Prostate gland (tissue), 2 donors: ENCODE data around the gene CLECL1.

Experiments used
- POLR2A ChIP-seq: fragments of 450-650 bp; IDR thresholded peaks from one replicate; pipeline ENCODE4 v1.6.1; 2016; ENCODE audit warnings: antibody characterized with exemption, mild to moderate bottlenecking
- TF ChIP-seq, protein P1 (sequence below), 4 experiments: fragments of 200-600 bp in 2 of 4; fragments of 450-650 bp in 2 of 4; sonication (generic) in 2 of 4; IDR thresholded peaks; 1 replicate in 3 of 4; 2 replicates in 1 of 4; pipeline ENCODE4 v1.5.1; 2016 to 2019; ENCODE audit warnings: antibody characterized with exemption in 4 of 4, mild to moderate bottlenecking in 2 of 4, moderate library complexity in 2 of 4

DNA sequence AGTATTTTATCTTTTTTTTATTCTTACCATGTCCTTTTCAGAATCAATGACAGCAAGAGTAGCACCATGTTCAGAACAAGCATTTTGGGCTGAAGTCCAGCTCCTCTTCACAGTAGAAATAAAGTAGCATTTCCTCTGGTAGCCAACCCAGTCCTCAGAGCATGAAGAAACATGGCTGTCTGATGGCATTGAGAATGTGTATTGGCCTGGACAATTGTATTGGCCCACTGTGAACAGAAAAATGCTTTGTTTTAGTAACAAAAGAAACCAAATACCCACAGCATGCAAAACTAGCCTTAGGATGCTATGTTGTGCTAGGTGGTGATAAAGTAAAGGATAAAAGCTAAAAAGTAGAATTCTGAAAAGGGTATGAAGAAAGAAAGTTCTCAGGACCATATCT is 22.1 kb upstream of the CLECL1 start:
- TF ChIP-seq, protein P1, sequence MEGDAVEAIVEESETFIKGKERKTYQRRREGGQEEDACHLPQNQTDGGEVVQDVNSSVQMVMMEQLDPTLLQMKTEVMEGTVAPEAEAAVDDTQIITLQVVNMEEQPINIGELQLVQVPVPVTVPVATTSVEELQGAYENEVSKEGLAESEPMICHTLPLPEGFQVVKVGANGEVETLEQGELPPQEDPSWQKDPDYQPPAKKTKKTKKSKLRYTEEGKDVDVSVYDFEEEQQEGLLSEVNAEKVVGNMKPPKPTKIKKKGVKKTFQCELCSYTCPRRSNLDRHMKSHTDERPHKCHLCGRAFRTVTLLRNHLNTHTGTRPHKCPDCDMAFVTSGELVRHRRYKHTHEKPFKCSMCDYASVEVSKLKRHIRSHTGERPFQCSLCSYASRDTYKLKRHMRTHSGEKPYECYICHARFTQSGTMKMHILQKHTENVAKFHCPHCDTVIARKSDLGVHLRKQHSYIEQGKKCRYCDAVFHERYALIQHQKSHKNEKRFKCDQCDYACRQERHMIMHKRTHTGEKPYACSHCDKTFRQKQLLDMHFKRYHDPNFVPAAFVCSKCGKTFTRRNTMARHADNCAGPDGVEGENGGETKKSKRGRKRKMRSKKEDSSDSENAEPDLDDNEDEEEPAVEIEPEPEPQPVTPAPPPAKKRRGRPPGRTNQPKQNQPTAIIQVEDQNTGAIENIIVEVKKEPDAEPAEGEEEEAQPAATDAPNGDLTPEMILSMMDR (IDR thresholded peaks at IDR 0.05) = no peak
- TF ChIP-seq POLR2A = no peak
